ACC112 (cell line): ENCODE data around the gene SAP30L.

Source experiments
- H2AFZ ChIP-seq: fragments of 200-600 bp; sonication (generic); one replicate; pipeline ENCODE4 v1.6.0; 2017; ENCODE audit warnings: antibody characterized with exemption, low read length; ENCODE audit not compliant: unreplicated experiment
- H3K27ac ChIP-seq: fragments of 200-600 bp; sonication (generic); 2 replicates; pipeline ENCODE4 v1.5.1; 2014; ENCODE audit warnings: low read depth, mild to moderate bottlenecking, antibody characterized with exemption, low read length, moderate library complexity
- H3K27me3 ChIP-seq: fragments of 200-600 bp; sonication (generic); 2 replicates; pipeline ENCODE4 v1.6.1; 2014; ENCODE audit warnings: mild to moderate bottlenecking, antibody characterized with exemption, low read length, moderate library complexity, mixed read lengths; ENCODE audit not compliant: insufficient read depth
- H3K36me3 ChIP-seq: fragments of 200-600 bp; sonication (generic); 2 replicates; pipeline ENCODE4 v1.6.1; 2016; ENCODE audit warnings: mild to moderate bottlenecking, antibody characterized with exemption, low read length, moderate library complexity, mixed read lengths; ENCODE audit not compliant: insufficient read depth
- H3K4me1 ChIP-seq: fragments of 200-600 bp; sonication (generic); one replicate; pipeline ENCODE4 v1.6.1; 2016; ENCODE audit warnings: low read length, mixed read lengths; ENCODE audit not compliant: insufficient read depth, unreplicated experiment, control insufficient read depth
- H3K4me3 ChIP-seq: fragments of 200-600 bp; sonication (generic); 2 replicates; pipeline ENCODE4 v1.5.1; 2014; ENCODE audit warnings: mild to moderate bottlenecking, low read depth, low read length
- H3K79me2 ChIP-seq: fragments of 200-600 bp; sonication (generic); one replicate; pipeline ENCODE4 v1.6.0; 2016; ENCODE audit warnings: low read length; ENCODE audit not compliant: control insufficient read depth, unreplicated experiment, insufficient read depth

Gene SAP30L

GRCh38 chr5:154464438-154464837 lies 18.6 kb downstream of the SAP30L start:
- Histone ChIP-seq H3K4me3 (no peak overlapping the region), H2AFZ (no peak overlapping the region), H3K27ac (no peak overlapping the region), H3K4me1 (peaks cover 10% of the 10 kb centered on the region), H3K79me2 (no peaks in the 10 kb centered on the region), H3K27me3 (no peaks in the 10 kb centered on the region; the same call in 1 of the 2 replicates), H3K36me3 (no peaks in the 10 kb centered on the region)

DNA sequence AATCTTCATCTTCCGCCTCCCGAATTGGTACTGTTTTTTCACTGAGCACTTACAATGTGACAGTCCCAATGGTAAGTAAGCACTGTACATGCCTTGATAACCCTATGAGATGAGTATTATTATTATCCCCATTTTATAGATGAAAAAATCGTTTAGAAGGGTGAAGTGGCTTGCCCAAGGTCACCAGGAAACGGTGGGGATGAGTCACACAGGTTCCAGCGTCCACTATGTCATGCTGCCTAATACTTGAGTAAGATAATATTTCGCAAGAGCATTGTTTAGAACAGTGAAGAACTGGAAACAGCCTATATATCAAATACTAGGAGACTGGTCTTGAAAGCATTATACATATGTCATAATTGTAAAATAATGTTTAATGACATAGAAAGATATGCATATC lies 19.4 kb downstream of the SAP30L start:
- H3K79me2 ChIP-seq, result no peaks in the 10 kb centered on the region
- H3K27me3 ChIP-seq, result peaks cover 4% of the 10 kb centered on the region
- no peak overlapping the region for H2AFZ ChIP-seq
- H3K36me3 ChIP-seq, result no peaks in the 10 kb centered on the region
- H3K4me3 ChIP-seq, result no peak overlapping the region
- peaks cover 10% of the 10 kb centered on the region for H3K4me1 ChIP-seq
- H3K27ac ChIP-seq, result no peak overlapping the region

- H3K79me2 ChIP-seq, result no peaks in the 10 kb centered on the region
- no peaks in the 10 kb centered on the region for H3K36me3 ChIP-seq
- H2AFZ ChIP-seq, result no peak overlapping the region
- peaks cover 15% of the 10 kb centered on the region for H3K4me1 ChIP-seq
- H3K27me3 ChIP-seq, result peaks cover 13% of the 10 kb centered on the region
- H3K27ac ChIP-seq, result no peak overlapping the region
- H3K4me3 ChIP-seq, result no peak overlapping the region
Observed at GRCh38 chr5:154466147-154466546, 20.4 kb downstream of the SAP30L start.

GRCh38 chr5:154466671-154467070 lies 20.9 kb downstream of the SAP30L start:
- H3K79me2 ChIP-seq, result no peaks in the 10 kb centered on the region
- H2AFZ ChIP-seq, result no peak overlapping the region
- H3K27ac ChIP-seq, result no peak overlapping the region
- H3K4me3 ChIP-seq, result no peak overlapping the region
- H3K27me3 ChIP-seq, result peaks cover 19% of the 10 kb centered on the region
- H3K36me3 ChIP-seq, result no peaks in the 10 kb centered on the region
- H3K4me1 ChIP-seq, result peaks cover 15% of the 10 kb centered on the region

- Histone ChIP-seq H3K27ac (no peak overlapping the region), H3K79me2 (no peaks in the 10 kb centered on the region), H2AFZ (no peak overlapping the region), H3K36me3 (no peaks in the 10 kb centered on the region), H3K27me3 (peaks cover 30% of the 10 kb centered on the region), H3K4me3 (no peak overlapping the region), H3K4me1 (peaks cover 15% of the 10 kb centered on the region)
Observed at GRCh38 chr5:154467655-154468354, 22.0 kb downstream of the SAP30L start.

DNA sequence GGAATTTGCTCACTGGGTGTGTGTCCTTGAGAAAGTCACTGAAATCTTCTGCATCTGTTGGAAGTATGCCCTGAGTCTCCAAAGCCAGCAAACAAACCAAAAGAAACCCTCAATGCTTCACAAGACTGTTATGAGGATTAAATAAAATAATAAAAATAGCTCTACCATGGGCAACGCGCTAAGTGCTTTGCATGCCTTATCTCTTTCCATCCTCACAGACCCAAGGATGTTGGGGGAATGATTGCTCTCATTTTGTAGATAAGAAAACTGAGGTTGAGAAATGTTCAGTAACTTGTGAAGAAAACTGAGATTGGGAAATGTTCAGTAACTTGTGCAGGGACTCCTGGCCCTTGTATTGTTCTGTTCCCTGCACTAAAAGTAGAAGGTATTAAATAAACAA lies 24.3 kb downstream of the SAP30L start:
- H3K27me3 ChIP-seq, result peaks cover 53% of the 10 kb centered on the region
- no peaks in the 10 kb centered on the region for H3K36me3 ChIP-seq
- H3K4me3 ChIP-seq, result no peak overlapping the region
- peaks cover 18% of the 10 kb centered on the region for H3K4me1 ChIP-seq
- H2AFZ ChIP-seq, result no peak overlapping the region
- no peak overlapping the region for H3K27ac ChIP-seq
- no peaks in the 10 kb centered on the region for H3K79me2 ChIP-seq

- Histone ChIP-seq H3K27me3 (peaks cover 64% of the 10 kb centered on the region), H3K27ac (no peak overlapping the region), H3K4me1 (peaks cover 11% of the 10 kb centered on the region), H3K79me2 (no peaks in the 10 kb centered on the region), H3K36me3 (no peaks in the 10 kb centered on the region), H3K4me3 (peak overlapping the region; percentile 44; the same call in 1 of the 2 replicates), H2AFZ (no peak overlapping the region)
Observed at GRCh38 chr5:154470947-154471870, 25.4 kb downstream of the SAP30L start.

GRCh38 chr5:154472871-154473580 lies 27.2 kb downstream of the SAP30L start:
- no peak overlapping the region for H2AFZ ChIP-seq
- peaks cover 8% of the 10 kb centered on the region for H3K4me1 ChIP-seq
- H3K27me3 ChIP-seq, result peaks cover 82% of the 10 kb centered on the region
- H3K79me2 ChIP-seq, result no peaks in the 10 kb centered on the region
- H3K27ac ChIP-seq, result no peak overlapping the region
- no peak overlapping the region for H3K4me3 ChIP-seq
- no peaks in the 10 kb centered on the region for H3K36me3 ChIP-seq

DNA sequence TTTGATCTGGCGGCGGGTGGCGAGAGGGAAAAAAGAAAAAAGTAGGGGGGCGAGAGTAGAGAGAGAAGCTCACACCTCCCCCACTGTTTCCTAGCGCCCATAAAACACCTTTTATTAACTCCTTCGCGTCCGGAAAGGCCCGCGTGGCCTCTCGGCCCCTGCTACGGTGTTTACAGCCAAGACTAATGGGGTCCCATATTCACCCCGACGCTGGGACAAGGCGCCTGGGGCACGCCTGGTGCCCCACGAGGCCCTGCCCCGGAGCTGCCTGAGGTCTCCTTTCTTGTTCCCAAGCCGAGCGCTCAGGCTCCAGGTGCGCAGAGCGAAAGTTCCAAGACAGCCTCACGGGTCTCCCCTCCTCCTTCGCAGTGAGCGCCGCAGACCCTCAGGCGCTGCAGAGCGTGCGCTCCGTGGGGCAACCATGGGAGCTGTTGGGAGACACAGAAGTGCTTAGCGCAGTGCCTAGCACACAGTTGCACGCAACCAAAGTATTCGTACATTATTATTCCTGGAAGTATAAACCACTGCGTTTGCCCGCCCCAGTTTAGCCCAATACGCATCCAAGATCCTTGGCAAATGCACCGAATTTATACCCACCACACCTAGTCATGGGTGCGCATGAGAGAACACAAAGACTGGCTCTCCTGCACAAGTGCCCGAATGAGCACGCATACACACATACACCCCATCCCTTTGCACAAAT lies 27.9 kb downstream of the SAP30L start:
- peaks cover 8% of the 10 kb centered on the region for H3K4me1 ChIP-seq
- no peak overlapping the region for H3K27ac ChIP-seq
- peaks cover 89% of the 10 kb centered on the region for H3K27me3 ChIP-seq
- H2AFZ ChIP-seq, result no peak overlapping the region
- no peaks in the 10 kb centered on the region for H3K79me2 ChIP-seq
- no peaks in the 10 kb centered on the region for H3K36me3 ChIP-seq
- no peak overlapping the region for H3K4me3 ChIP-seq
